Adrenal gland (tissue), 12 donors: ENCODE measurements around the gene PATL2. TPM values are rescaled to one million over a fixed set of nuclear protein-coding genes. Genes with fewer than 3 reads are reported as not detected.

Experiments
- DNase-seq, 7 donors: peaks; one replicate each; pipeline ENCODE4 v3.0.0-alpha.2; 2019 to 2020
- H3K27ac ChIP-seq, 5 donors: fragments of 200-600 bp; sonication (generic) in 4 of 5; 1 replicate in 3 of 5; 2 replicates in 2 of 5; pipeline versions ENCODE4 v1.5.1 to v1.8.0; 2016 to 2020; ENCODE audit warnings: mild to moderate bottlenecking in 1 of 5
- H3K27me3 ChIP-seq: fragments of 200-600 bp; 2 replicates; pipeline ENCODE4 v1.8.0; 2021
- H3K36me3 ChIP-seq, 2 donors: fragments of 200-600 bp; replicated peaks in 1 of 2; 1 replicate in 1 of 2; 2 replicates in 1 of 2; pipeline versions ENCODE4 v1.5.1 to v1.8.0; 2018 to 2022
- H3K4me1 ChIP-seq, 2 donors: fragments of 200-600 bp; replicated peaks in 1 of 2; 1 replicate in 1 of 2; 2 replicates in 1 of 2; pipeline versions ENCODE4 v1.5.1 to v1.8.0; 2018 to 2021
- H3K4me3 ChIP-seq, 4 donors: fragments of 200-600 bp; sonication (generic) in 3 of 4; one replicate each; pipeline ENCODE4 v1.5.1; 2016 to 2018
- H3K9me3 ChIP-seq, 3 donors: fragments of 200-600 bp; sonication (generic) in 1 of 3; replicated peaks in 1 of 3; 1 replicate in 2 of 3; 2 replicates in 1 of 3; pipeline versions ENCODE4 v1.5.1 to v1.8.0; 2016 to 2021
- CTCF ChIP-seq, 6 experiments: fragments of 450-650 bp in 4 of 6; fragments of 200-600 bp in 2 of 6; sonication (generic) in 1 of 6; IDR thresholded peaks; 1 replicate in 5 of 6; 2 replicates in 1 of 6; pipeline versions ENCODE4 v1.5.1 to v1.8.0; 2016 to 2021; ENCODE audit warnings: antibody characterized with exemption in 6 of 6, mild to moderate bottlenecking in 2 of 6, moderate library complexity in 1 of 6
- POLR2A ChIP-seq, 2 donors: fragments of 450-650 bp; IDR thresholded peaks; one replicate each; pipeline ENCODE4 v1.6.1; 2017; ENCODE audit warnings: antibody characterized with exemption in 2 of 2, mild to moderate bottlenecking in 2 of 2, moderate library complexity in 1 of 2
- WGBS, 4 donors: extraction: QIAGEN DNeasy Blood & Tissue Kit in 2 of 4; methylation state at CpG; one replicate each; pipeline versions ENCODE4 v1.1.5 to v1.1.7; 2013 to 2017; 5-methylcytosine and 5-hydroxymethylcytosine counted together
- intact Hi-C, 2 donors: fragments of 100-400 bp; cut with DNase I; formaldehyde crosslinking; loops; one replicate each; pipeline versions ENCODE4 v1.14.1 to v1.15.0; 2022 to 2023
- polyA plus RNA-seq, 3 donors: library from polyadenylated mRNA; stranded (reverse); fragments of 200-250 nt in 2 of 3; fragments of 350-450 nt in 1 of 3; fragmentation: Illumina TruSeq in 1 of 3; extraction: RNeasy Lipid Tissue Mini Kit (QIAGEN cat#74804) in 1 of 3; gene quantifications; one replicate each; pipeline ENCODE4 v1.2.3, GENCODE V29; 2013 to 2014
- total RNA-seq, 9 donors: library from RNA; depleted of rRNA in 4 of 9; stranded (reverse); fragments of >200 nt in 4 of 9; fragments of 120-200 nt in 1 of 9; fragmentation: NEBNext Ultra II Directional in 1 of 9; extraction: Animal tissue kit (Norgen Biotek cat#: 25700) in 1 of 9; gene quantifications; one replicate each; pipeline versions ENCODE4 v1.1.0 to v1.2.4, GENCODE V29; 2013 to 2023
- donor health status: healthy with polysubstance abuse.
- donor health status: Bipolar disorder and iron deficiency.
- donor health status: DM: yes; HTN: yes; CAD: no.
- donor health status: DM: no; HTN: no; CAD: no.
- donor health status: DM: no; HTN: no; CAD: no.
- donor health status: DM: yes; HTN: yes; CAD: no.

PATL2 gene
- total and polyA plus RNA-seq, 12 donors, result 0.42 to 18.3 (median 2.7) TPM

GRCh38 chr15:44738340-44738984, 27.3 kb upstream of the PATL2 start:
- 64 to 68% (median 67%) methylated on average over 3 of the region's 3 CpGs for WGBS, 4 donors
- intact Hi-C loops, result loop anchor here (5.0 to 10.0 kb wide), 3 partner anchors 71 to 164 kb away; partner anchors contain the start of gene SPG11 (in 1 of the 2)
- Histone ChIP-seq H3K9me3 (no peaks in the 10 kb centered on the region), H3K4me3 (no peak overlapping the region), H3K27ac (no peak overlapping the region), H3K27me3 (no peaks in the 10 kb centered on the region), H3K36me3 (no peaks in the 10 kb centered on the region), H3K4me1 (peaks cover 0 to 5% of the 10 kb centered on the region in 2 donors)
- DNase-seq, result no peak
- TF ChIP-seq CTCF (IDR thresholded peaks at IDR 0.05) (peak; percentile 51 to 88 (median 78)), POLR2A (IDR thresholded peaks at IDR 0.05) (no peak)

GRCh38 chr15:44736181-44736765, 25.1 kb upstream of the PATL2 start, which contains the start of gene TRIM69:
Gene TRIM69 (plus strand): TSS chr15:44736528. CDS start chr15:44736705, 177 bp downstream.
- DNase-seq, result no peak
- Histone ChIP-seq H3K4me3 (no peak within 1 kb of the TSS), H3K4me1 (peaks cover 0 to 5% of the 10 kb centered on the region in 2 donors)

GRCh38 chr15:44735482-44736180, 24.5 kb upstream of the PATL2 start:
- whole genome bisulfite sequencing, 4 donors, result 53 to 70% (median 62%) methylated on average over 8 of the region's 8 CpGs
- intact Hi-C loops, result loop anchor here (5.0 to 10.0 kb wide), 3 partner anchors 68 to 161 kb away; partner anchors contain the start of gene SPG11 (in 1 of the 2)
- no peaks in the 10 kb centered on the region for H3K9me3 ChIP-seq
- peak overlapping the region in 4 of 5 donors; percentile 26 to 78 (median 42) for H3K27ac ChIP-seq
- DNase-seq, result peak in 2 of 7 donors; percentile 44 to 62
- TF ChIP-seq POLR2A (IDR thresholded peaks at IDR 0.05) (no peak), CTCF (IDR thresholded peaks at IDR 0.05) (peak in 1 of 6 experiments; percentile 10)
- peaks cover 3 to 9% of the 10 kb centered on the region in 2 donors for H3K4me1 ChIP-seq
- peaks cover 0 to 6% of the 10 kb centered on the region in 2 donors for H3K36me3 ChIP-seq
- H3K27me3 ChIP-seq, result no peaks in the 10 kb centered on the region
- H3K4me3 ChIP-seq, result no peak overlapping the region

More at GRCh38 chr15:44736181-44736765, 25.1 kb upstream of the PATL2 start, which contains the start of gene TRIM69:
- Histone ChIP-seq H3K9me3 (no peaks in the 10 kb centered on the region), H3K27ac (peak within 1 kb of the TSS in 4 of 5 donors; percentile 26 to 78 (median 42)), H3K36me3 (peaks cover 0 to 6% of the 10 kb centered on the region in 2 donors), H3K27me3 (no peaks in the 10 kb centered on the region)
- intact Hi-C loops, result loop anchor here (5.0 to 10.0 kb wide), 3 partner anchors 69 to 161 kb away; partner anchors contain the start of gene SPG11 (in 1 of the 2)
- 75 to 84% (median 76%) methylated on average over 3 of the region's 3 CpGs for WGBS, 4 donors
- TF ChIP-seq POLR2A (IDR thresholded peaks at IDR 0.05), result no peak
- no peak for TF ChIP-seq CTCF (IDR thresholded peaks at IDR 0.05)
